PC-9 (cell line): ENCODE results near the gene DUS2. TPM values are rescaled to one million over a fixed set of nuclear protein-coding genes. Genes with fewer than 3 reads are reported as not detected.
A peak's percentile ranks its signal among the peaks of the same experiment; 100 is the strongest.
"Not testable (repeated sequence)": the region's sequence is repeated elsewhere in the genome, so short reads cannot be mapped to it uniquely, and the experiment has no call there.

ENCODE experiments used
- BruUV-seq: library from RNA; stranded (reverse); fragments of 400-500 nt; replicated peaks from 2 replicates; lab custom pipeline; 2021; lab: Mats Ljungman, UMichigan
- CTCF ChIA-PET: fragments of 300-600 bp; sonication (Branson Sonifier 250); formaldehyde crosslinking; loops from one replicate; lab custom pipeline; 2022; ENCODE audit warnings: antibody characterized with exemption; lab: Charles Lee
- POLR2A ChIA-PET: fragments of 300-600 bp; sonication (Branson Sonifier 250); formaldehyde crosslinking; loops from one replicate; lab custom pipeline; 2022; ENCODE audit warnings: antibody characterized with exemption; ENCODE audit not compliant: unreplicated experiment; lab: Charles Lee
- DNase-seq, 2 experiments: peaks; one replicate each; pipeline versions ENCODE4 v3.0.0 to v3.0.0-alpha.2; 2015 to 2022; ENCODE audit warnings: mixed read lengths in 1 of 2
- H2AFZ ChIP-seq: fragments of 200-600 bp; sonication (generic); 2 replicates; pipeline ENCODE4 v1.8.1; 2017; ENCODE audit warnings: antibody characterized with exemption
- H3F3A ChIP-seq: fragments of 200-600 bp; sonication (generic); 2 replicates; pipeline ENCODE4 v1.8.1; 2017; ENCODE audit warnings: antibody characterized with exemption, mild to moderate bottlenecking, low read depth; ENCODE audit not compliant: insufficient read depth
- H3K27ac ChIP-seq: fragments of 200-600 bp; sonication (generic); 2 replicates; pipeline ENCODE4 v1.6.1; 2016; ENCODE audit warnings: mixed run types
- H3K27me3 ChIP-seq: fragments of 200-600 bp; sonication (generic); 2 replicates; pipeline ENCODE4 v1.6.1; 2016; ENCODE audit warnings: low read depth, mixed run types; ENCODE audit not compliant: insufficient read depth
- H3K36me3 ChIP-seq: fragments of 200-600 bp; sonication (generic); 2 replicates; pipeline ENCODE4 v1.6.1; 2016; ENCODE audit warnings: low read depth, mixed run types
- H3K4me1 ChIP-seq: fragments of 200-600 bp; sonication (generic); replicated peaks from 2 replicates; pipeline ENCODE4 v1.6.1; 2016; ENCODE audit warnings: mixed run types; ENCODE audit not compliant: insufficient read depth
- H3K4me2 ChIP-seq: fragments of 200-600 bp; sonication (generic); 2 replicates; pipeline ENCODE4 v1.6.1; 2017; ENCODE audit warnings: mixed run types
- H3K4me3 ChIP-seq: fragments of 200-600 bp; sonication (generic); 2 replicates; pipeline ENCODE4 v1.6.1; 2016; ENCODE audit warnings: mixed run types
- H3K79me2 ChIP-seq: fragments of 200-600 bp; sonication (generic); 2 replicates; pipeline ENCODE4 v1.6.1; 2017; ENCODE audit warnings: low read depth, mixed run types
- H3K9me2 ChIP-seq: fragments of 200-600 bp; sonication (generic); 2 replicates; pipeline ENCODE4 v1.8.1; 2017; ENCODE audit warnings: mild to moderate bottlenecking; ENCODE audit not compliant: insufficient read depth
- H3K9me3 ChIP-seq: fragments of 200-600 bp; sonication (generic); 2 replicates; pipeline ENCODE4 v1.8.1; 2016; ENCODE audit warnings: low read depth; ENCODE audit not compliant: insufficient read depth
- H4K20me1 ChIP-seq: fragments of 200-600 bp; sonication (generic); 2 replicates; pipeline ENCODE4 v1.8.1; 2017; ENCODE audit not compliant: insufficient read depth
- EZH2 ChIP-seq: fragments of 200-600 bp; sonication (generic); IDR thresholded peaks from 2 replicates; pipeline ENCODE4 v1.8.0; 2017; ENCODE audit warnings: antibody characterized with exemption, low read depth
- intact Hi-C: fragments of 100-400 bp; cut with micrococcal nuclease; formaldehyde crosslinking; loops from one replicate; pipeline ENCODE4 v1.10.0; 2022; ENCODE audit not compliant: unreplicated experiment
- total RNA-seq: library from RNA; stranded (reverse); gene quantifications from 2 replicates; pipeline ENCODE4 v1.2.3, GENCODE V29; 2021
- TF ChIP-seq, protein P1 (sequence below): fragments of 200-600 bp; sonication (generic); conservative IDR thresholded peaks from 2 replicates; pipeline ENCODE4 v1.6.1; 2017; ENCODE audit warnings: mixed run types, antibody characterized with exemption, mild to moderate bottlenecking, moderate library complexity

Gene DUS2
- total RNA-seq, 1 experiment from 2014 or later = 29.7 TPM

DNA sequence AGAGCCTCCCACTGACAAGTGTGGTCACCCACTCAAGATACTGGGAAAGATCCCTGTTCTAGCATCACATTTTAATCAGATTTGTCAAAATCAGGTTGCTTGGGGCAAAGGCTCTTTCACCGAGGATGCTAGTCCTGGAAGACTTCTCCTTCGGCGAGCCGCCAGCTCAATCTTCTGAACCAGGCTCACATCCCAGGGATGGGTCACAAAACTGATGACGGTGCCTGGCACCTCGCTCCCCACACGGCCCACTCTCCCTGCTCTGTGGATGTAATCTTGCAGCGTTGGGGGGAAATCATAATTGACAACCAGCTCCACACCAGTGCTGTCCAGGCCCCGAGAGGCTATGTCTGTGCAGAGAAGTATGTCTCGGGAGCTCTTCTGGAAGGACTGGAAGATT lies 1.6 kb upstream of the DUS2 start:
- DNase-seq = no peak
- TF ChIP-seq, protein P1, sequence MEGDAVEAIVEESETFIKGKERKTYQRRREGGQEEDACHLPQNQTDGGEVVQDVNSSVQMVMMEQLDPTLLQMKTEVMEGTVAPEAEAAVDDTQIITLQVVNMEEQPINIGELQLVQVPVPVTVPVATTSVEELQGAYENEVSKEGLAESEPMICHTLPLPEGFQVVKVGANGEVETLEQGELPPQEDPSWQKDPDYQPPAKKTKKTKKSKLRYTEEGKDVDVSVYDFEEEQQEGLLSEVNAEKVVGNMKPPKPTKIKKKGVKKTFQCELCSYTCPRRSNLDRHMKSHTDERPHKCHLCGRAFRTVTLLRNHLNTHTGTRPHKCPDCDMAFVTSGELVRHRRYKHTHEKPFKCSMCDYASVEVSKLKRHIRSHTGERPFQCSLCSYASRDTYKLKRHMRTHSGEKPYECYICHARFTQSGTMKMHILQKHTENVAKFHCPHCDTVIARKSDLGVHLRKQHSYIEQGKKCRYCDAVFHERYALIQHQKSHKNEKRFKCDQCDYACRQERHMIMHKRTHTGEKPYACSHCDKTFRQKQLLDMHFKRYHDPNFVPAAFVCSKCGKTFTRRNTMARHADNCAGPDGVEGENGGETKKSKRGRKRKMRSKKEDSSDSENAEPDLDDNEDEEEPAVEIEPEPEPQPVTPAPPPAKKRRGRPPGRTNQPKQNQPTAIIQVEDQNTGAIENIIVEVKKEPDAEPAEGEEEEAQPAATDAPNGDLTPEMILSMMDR = no peak
- TF ChIP-seq EZH2 = no peak
- Histone ChIP-seq H3F3A (no peaks in the 10 kb centered on the region; the same call in 1 of the 2 replicates), H3K9me3 (no peaks in the 10 kb centered on the region), H3K4me3 (peak overlapping the region; percentile 86), H3K27me3 (no peaks in the 10 kb centered on the region), H3K4me2 (peak overlapping the region; percentile 100), H3K9me2 (no peaks in the 10 kb centered on the region), H3K79me2 (peaks cover 41% of the 10 kb centered on the region), H4K20me1 (0 out of 2 replicates have a peak, but pooled peaks cover 3% of the 10 kb centered on the region), H2AFZ (no peak overlapping the region), H3K4me1 (peaks cover 19% of the 10 kb centered on the region), H3K36me3 (no peaks in the 10 kb centered on the region), H3K27ac (no peak overlapping the region)
- no TSS peak for BruUV-seq
- ChIA-PET POLR2A (no interaction called here), CTCF (no interaction called here)
- intact Hi-C loops = no loop called here

DNA sequence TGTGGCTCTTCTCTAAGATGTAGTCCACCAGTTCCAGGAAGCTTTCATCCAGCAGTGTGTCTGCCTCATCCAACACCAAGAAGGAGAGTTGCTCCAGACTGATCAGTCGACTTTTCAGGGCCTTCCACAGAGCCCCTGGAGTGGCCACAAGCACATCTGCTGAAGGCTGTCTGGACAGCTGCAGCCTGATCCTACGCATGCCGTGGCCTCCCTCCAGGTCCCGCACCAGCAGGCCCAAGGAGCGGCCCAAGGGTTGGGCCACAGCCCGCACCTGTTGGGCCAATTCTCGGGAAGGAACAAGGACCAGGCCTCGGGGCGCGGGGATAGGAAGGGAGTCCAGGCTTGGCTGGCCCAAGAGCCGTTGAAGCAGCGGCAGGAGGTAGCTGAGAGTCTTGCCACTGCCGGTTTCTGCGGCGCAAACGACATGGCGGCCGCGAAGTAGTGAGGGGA lies 781 bp upstream of the DUS2 start:
- TSS peak; percentile 60 for BruUV-seq
- H3K79me2 ChIP-seq = peaks cover 41% of the 10 kb centered on the region
- no peaks in the 10 kb centered on the region for H3K36me3 ChIP-seq
- CTCF ChIA-PET = interaction anchor here (0.6 kb wide), 1 partner anchor 149 kb away, joined by 4 read pairs; the partner anchor contains the start of gene EDC4
- intact Hi-C loops = no loop called here
- no peaks in the 10 kb centered on the region for H3K9me2 ChIP-seq
- 0 out of 2 replicates have a peak, but pooled peaks cover 3% of the 10 kb centered on the region for H4K20me1 ChIP-seq
- DNase-seq = no peak
- POLR2A ChIA-PET = no interaction called here
- H3K4me3 ChIP-seq = peak overlapping the region; percentile 86
- TF ChIP-seq EZH2 = no peak
- H3K4me2 ChIP-seq = peak overlapping the region; percentile 100
- no peaks in the 10 kb centered on the region for H3K9me3 ChIP-seq
- H2AFZ ChIP-seq = peak overlapping the region; percentile 98
- H3K27me3 ChIP-seq = no peaks in the 10 kb centered on the region
- no peaks in the 10 kb centered on the region; the same call in 1 of the 2 replicates for H3F3A ChIP-seq
- peaks cover 19% of the 10 kb centered on the region for H3K4me1 ChIP-seq
- no peak overlapping the region for H3K27ac ChIP-seq

DNA sequence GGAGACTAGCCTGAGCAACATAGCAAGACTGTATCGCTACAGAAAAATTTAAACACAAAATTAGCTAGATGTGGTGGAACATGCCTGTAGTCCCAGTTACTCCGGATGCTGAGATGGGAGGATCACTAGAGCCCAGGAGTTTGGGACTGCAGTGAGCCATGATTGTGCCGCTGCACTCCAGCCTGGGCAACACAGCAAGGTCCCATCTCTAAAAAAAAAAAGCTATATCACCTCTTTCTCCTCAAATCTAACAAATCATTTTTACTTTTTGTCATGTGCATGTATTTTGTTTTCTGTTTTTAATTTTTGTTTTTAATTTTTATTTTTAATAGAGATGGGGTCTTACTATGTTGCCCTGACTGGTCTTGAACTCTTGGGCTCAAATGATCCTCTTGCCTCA lies 5.9 kb downstream of the DUS2 start:
- Histone ChIP-seq H3K4me1 (peaks cover 21% of the 10 kb centered on the region), H3K36me3 (no peaks in the 10 kb centered on the region), H3F3A (peaks cover 10% of the 10 kb centered on the region; the same call in 1 of the 2 replicates), H3K27me3 (no peaks in the 10 kb centered on the region), H2AFZ (no peak overlapping the region), H3K4me3 (no peak overlapping the region), H3K79me2 (peaks cover 11% of the 10 kb centered on the region), H3K27ac (no peak overlapping the region), H4K20me1 (no peaks in the 10 kb centered on the region), H3K4me2 (no peak overlapping the region), H3K9me3 (no peaks in the 10 kb centered on the region), H3K9me2 (no peaks in the 10 kb centered on the region)
- intact Hi-C loops = no loop called here
- DNase-seq = no peak
- TF ChIP-seq EZH2 = no peak
- TF ChIP-seq, protein P1 = no peak
- CTCF ChIA-PET = no interaction called here
- POLR2A ChIA-PET = interaction anchor here (0.6 kb wide), 1 partner anchor 258 kb away, joined by 3 read pairs; no protein-coding TSS in a partner anchor
- BruUV-seq = no TSS peak

DNA sequence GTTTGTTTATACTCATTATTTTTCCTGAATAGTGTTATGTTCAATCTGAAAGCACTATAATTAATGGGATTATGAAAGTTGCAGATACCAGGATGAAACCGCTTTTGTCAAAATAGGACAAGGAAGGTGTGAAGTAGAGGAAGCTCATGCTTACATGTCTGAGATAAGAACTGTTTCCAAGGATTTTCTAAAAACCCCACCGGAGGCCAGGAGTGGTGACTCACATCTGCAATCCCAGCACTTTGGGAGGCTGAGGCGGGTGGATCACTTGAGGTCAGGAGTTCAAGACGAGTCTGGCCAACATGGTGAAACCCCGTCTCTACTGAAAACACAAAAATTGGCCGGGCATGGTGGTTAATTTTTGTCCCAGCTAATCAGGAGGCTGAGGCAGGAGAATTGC lies 7.0 kb downstream of the DUS2 start:
- H3K9me3 ChIP-seq, intact Hi-C loops, H2AFZ ChIP-seq, H3K36me3 ChIP-seq, H3K4me3 ChIP-seq, BruUV-seq, H3K4me2 ChIP-seq, H3K9me2 ChIP-seq, H3K79me2 ChIP-seq, H3K27ac ChIP-seq, H3K27me3 ChIP-seq, H4K20me1 ChIP-seq, CTCF ChIA-PET: not testable (repeated sequence)
- peak in 1 of 2 experiments; percentile 32 for DNase-seq
- POLR2A ChIA-PET = interaction anchor here (0.7 kb wide), 1 partner anchor 339 kb away, joined by 3 read pairs; no protein-coding TSS in a partner anchor
- Histone ChIP-seq H3K4me1 (peaks cover 15% of the 10 kb centered on the region), H3F3A (peaks cover 10% of the 10 kb centered on the region; the same call in 1 of the 2 replicates)
